Loucy (cell line): ENCODE results near the gene EXOC3L4.

Experiments
- CTCF ChIP-seq: fragments of 200-600 bp; sonication (generic); conservative IDR thresholded peaks from 2 replicates; pipeline ENCODE4 v1.5.1; 2014; ENCODE audit warnings: mild to moderate bottlenecking, antibody characterized with exemption, low read length
- EZH2phosphoT487 ChIP-seq: fragments of 200-600 bp; IDR thresholded peaks from 2 replicates; pipeline ENCODE4 v1.6.1; 2018; ENCODE audit warnings: antibody characterized with exemption, mild to moderate bottlenecking, moderate library complexity, borderline replicate concordance

GRCh38 chr14:103146141-103146709 is 51.7 kb downstream of the EXOC3L4 start:
- no peak for TF ChIP-seq CTCF
- no peak for TF ChIP-seq EZH2phosphoT487
